ENCODE measurements around the gene NUDT16L1. TPM values are rescaled to one million over a fixed set of nuclear protein-coding genes. Genes with fewer than 3 reads are reported as not detected.

Gene NUDT16L1
- total and polyA plus RNA-seq, 9 of the 15 experiments (the other 6 are each of a cell fraction or from before 2014, with no cell fraction given) = 1.4 to 37.6 (median 13.7) TPM

DNA sequence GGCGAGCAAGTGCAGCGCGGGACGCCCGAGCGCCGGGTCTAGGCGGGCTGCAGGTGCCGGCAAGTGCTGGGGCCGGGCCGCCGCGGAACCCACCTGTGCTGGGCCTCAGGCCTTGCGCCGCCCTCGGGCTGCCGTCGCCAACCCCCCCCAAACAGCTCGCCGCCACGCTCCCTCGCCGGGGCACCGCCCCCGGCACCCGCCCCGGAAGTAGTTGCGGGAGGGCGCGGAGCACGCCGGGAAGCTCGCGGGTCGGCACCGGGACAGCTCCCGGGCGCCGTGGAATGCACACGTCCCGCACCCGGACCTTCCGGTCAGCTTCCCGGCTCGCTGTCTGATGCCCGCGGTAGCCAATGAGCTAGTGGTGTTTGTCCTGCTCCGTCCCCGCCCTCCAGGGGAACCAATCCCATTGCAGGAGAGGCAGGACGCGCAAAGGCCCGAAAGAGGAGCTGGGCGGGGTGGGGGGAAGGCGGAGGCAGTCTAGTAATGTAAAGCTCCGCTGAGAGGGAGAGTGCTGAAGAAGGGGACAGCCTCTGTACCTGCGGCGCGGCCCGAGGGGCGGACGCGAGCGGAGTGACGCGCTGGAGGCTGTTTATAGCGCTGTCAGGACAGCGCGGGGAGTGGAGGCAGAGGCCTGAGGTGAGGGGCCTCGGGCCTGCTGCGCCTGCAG lies 40.8 kb downstream of the NUDT16L1 start, which contains the start of the genes ANKS3 and DNAAF8 (continued):
- TF ChIP-seq, protein P1, sequence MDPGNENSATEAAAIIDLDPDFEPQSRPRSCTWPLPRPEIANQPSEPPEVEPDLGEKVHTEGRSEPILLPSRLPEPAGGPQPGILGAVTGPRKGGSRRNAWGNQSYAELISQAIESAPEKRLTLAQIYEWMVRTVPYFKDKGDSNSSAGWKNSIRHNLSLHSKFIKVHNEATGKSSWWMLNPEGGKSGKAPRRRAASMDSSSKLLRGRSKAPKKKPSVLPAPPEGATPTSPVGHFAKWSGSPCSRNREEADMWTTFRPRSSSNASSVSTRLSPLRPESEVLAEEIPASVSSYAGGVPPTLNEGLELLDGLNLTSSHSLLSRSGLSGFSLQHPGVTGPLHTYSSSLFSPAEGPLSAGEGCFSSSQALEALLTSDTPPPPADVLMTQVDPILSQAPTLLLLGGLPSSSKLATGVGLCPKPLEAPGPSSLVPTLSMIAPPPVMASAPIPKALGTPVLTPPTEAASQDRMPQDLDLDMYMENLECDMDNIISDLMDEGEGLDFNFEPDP (CRISPR knock-in tag; IDR thresholded peaks at IDR 0.05) = no peak
- TF ChIP-seq NFE2L1 (tag; IDR thresholded peaks at IDR 0.05; ENCODE audit: borderline replicate concordance, low read depth) (no peak), BRD4 (IDR thresholded peaks at IDR 0.05) (no peak), VEZF1 (CRISPR knock-in tag; IDR thresholded peaks at IDR 0.05) (peak; percentile 96), SMARCA5 (IDR thresholded peaks at IDR 0.05) (no peak), MTA1 (IDR thresholded peaks at IDR 0.05; ENCODE audit: borderline replicate concordance) (no peak), DNMT1 (IDR thresholded peaks at IDR 0.05) (no peak), TOE1 (IDR thresholded peaks at IDR 0.05; ENCODE audit: borderline replicate concordance) (no peak), TOE1 (CRISPR knock-in tag; IDR thresholded peaks at IDR 0.05; ENCODE audit: borderline replicate concordance, low read depth) (no peak), STAT5B (CRISPR knock-in tag; IDR thresholded peaks at IDR 0.05) (no peak)
- TF ChIP-seq, protein P2, sequence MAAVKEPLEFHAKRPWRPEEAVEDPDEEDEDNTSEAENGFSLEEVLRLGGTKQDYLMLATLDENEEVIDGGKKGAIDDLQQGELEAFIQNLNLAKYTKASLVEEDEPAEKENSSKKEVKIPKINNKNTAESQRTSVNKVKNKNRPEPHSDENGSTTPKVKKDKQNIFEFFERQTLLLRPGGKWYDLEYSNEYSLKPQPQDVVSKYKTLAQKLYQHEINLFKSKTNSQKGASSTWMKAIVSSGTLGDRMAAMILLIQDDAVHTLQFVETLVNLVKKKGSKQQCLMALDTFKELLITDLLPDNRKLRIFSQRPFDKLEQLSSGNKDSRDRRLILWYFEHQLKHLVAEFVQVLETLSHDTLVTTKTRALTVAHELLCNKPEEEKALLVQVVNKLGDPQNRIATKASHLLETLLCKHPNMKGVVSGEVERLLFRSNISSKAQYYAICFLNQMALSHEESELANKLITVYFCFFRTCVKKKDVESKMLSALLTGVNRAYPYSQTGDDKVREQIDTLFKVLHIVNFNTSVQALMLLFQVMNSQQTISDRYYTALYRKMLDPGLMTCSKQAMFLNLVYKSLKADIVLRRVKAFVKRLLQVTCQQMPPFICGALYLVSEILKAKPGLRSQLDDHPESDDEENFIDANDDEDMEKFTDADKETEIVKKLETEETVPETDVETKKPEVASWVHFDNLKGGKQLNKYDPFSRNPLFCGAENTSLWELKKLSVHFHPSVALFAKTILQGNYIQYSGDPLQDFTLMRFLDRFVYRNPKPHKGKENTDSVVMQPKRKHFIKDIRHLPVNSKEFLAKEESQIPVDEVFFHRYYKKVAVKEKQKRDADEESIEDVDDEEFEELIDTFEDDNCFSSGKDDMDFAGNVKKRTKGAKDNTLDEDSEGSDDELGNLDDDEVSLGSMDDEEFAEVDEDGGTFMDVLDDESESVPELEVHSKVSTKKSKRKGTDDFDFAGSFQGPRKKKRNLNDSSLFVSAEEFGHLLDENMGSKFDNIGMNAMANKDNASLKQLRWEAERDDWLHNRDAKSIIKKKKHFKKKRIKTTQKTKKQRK (IDR thresholded peaks at IDR 0.05; ENCODE audit: borderline replicate concordance, low read depth, low read length) = no peak
- TF ChIP-seq, protein P3, sequence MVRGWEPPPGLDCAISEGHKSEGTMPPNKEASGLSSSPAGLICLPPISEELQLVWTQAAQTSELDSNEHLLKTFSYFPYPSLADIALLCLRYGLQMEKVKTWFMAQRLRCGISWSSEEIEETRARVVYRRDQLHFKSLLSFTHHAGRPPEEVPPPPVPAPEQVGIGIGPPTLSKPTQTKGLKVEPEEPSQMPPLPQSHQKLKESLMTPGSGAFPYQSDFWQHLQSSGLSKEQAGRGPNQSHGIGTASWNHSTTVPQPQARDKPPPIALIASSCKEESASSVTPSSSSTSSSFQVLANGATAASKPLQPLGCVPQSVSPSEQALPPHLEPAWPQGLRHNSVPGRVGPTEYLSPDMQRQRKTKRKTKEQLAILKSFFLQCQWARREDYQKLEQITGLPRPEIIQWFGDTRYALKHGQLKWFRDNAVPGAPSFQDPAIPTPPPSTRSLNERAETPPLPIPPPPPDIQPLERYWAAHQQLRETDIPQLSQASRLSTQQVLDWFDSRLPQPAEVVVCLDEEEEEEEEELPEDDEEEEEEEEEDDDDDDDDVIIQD (CRISPR knock-in tag; IDR thresholded peaks at IDR 0.05) = no peak
- TF ChIP-seq, protein P4, sequence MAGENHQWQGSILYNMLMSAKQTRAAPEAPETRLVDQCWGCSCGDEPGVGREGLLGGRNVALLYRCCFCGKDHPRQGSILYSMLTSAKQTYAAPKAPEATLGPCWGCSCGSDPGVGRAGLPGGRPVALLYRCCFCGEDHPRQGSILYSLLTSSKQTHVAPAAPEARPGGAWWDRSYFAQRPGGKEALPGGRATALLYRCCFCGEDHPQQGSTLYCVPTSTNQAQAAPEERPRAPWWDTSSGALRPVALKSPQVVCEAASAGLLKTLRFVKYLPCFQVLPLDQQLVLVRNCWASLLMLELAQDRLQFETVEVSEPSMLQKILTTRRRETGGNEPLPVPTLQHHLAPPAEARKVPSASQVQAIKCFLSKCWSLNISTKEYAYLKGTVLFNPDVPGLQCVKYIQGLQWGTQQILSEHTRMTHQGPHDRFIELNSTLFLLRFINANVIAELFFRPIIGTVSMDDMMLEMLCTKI (IDR thresholded peaks at IDR 0.05; ENCODE audit: partially characterized antibody) = no peak
